GM12878 (cell line): Measurements from ENCODE around the gene ALCAM. TPM values are rescaled to one million over a fixed set of nuclear protein-coding genes. Genes with fewer than 3 reads are reported as not detected.

Experiments
- ATAC-seq: fragments of 200-7000 bp; cut with Tn5 transposase; 3 replicates; pipeline ENCODE4 v1.9.1; 2020; ENCODE audit warnings: mild to moderate bottlenecking, moderate library complexity
- BruUV-seq: library from RNA; stranded (reverse); fragments of 400-500 nt; replicated peaks from 2 replicates; lab custom pipeline; 2021; lab: Mats Ljungman, UMichigan
- CTCF ChIA-PET: fragments of 300-600 bp; sonication (Branson Sonifier 250); formaldehyde crosslinking; extraction: SDS; loops from one replicate; lab custom pipeline; 2021; ENCODE audit warnings: inconsistent platforms; lab: Yijun Ruan, JAX
- POLR2A ChIA-PET: fragments of 350-600 bp; formaldehyde crosslinking; extraction: SDS; loops from one replicate; lab custom pipeline; 2021; ENCODE audit warnings: inconsistent platforms; lab: Charles Lee
- RAD21 ChIA-PET: fragments of 300-600 bp; sonication (Branson Sonifier 250); formaldehyde crosslinking; loops from one replicate; lab custom pipeline; 2023; ENCODE audit warnings: antibody characterized with exemption; ENCODE audit not compliant: unreplicated experiment; lab: Charles Lee
- SMC1A ChIA-PET: fragments of 300-600 bp; sonication (Branson Sonifier 250); formaldehyde crosslinking; loops from one replicate; lab custom pipeline; 2023; ENCODE audit not compliant: unreplicated experiment, uncharacterized antibody; lab: Charles Lee
- DNase-seq: peaks from one replicate; pipeline ENCODE4 v3.0.0-alpha.2; 2011; ENCODE audit warnings: low read depth, low spot score
- FAIRE-seq: peaks from 3 replicates; lab custom pipeline; 2011; peaks lifted over from hg19 to GRCh38; lab: Jason Lieb, UNC
- H2AFZ ChIP-seq: 2 replicates; pipeline ENCODE4 v1.6.0; 2011; ENCODE audit warnings: low read depth, low read length, control low read depth; ENCODE audit not compliant: control insufficient read depth
- H3K27ac ChIP-seq: 2 replicates; pipeline ENCODE4 v1.5.1; 2011; ENCODE audit warnings: control low read depth; ENCODE audit not compliant: control insufficient read depth, insufficient read depth
- H3K27me3 ChIP-seq, 2 experiments: replicated peaks in 1 of 2; 2 replicates each; pipeline versions ENCODE4 v1.6.0 to v1.6.1; 2011; ENCODE audit warnings: low read length in 1 of 2; ENCODE audit not compliant: control insufficient read depth in 2 of 2, insufficient read depth in 2 of 2
- H3K36me3 ChIP-seq, 2 experiments: 2 replicates each; pipeline ENCODE4 v1.5.1; 2011; ENCODE audit warnings: low read length in 1 of 2; ENCODE audit not compliant: control insufficient read depth in 2 of 2, insufficient read depth in 2 of 2
- H3K4me1 ChIP-seq: 2 replicates; pipeline ENCODE4 v1.6.1; 2011; ENCODE audit warnings: mild to moderate bottlenecking, low read length, moderate library complexity, mixed read lengths; ENCODE audit not compliant: control insufficient read depth, insufficient read depth
- H3K4me2 ChIP-seq: 2 replicates; pipeline ENCODE4 v1.6.0; 2011; ENCODE audit warnings: control low read depth; ENCODE audit not compliant: control insufficient read depth, insufficient read depth
- H3K4me3 ChIP-seq: fragments of 200-600 bp; sonication (generic); 2 replicates; pipeline ENCODE4 v1.5.1; 2016
- H3K79me2 ChIP-seq: 2 replicates; pipeline ENCODE4 v1.6.0; 2011; ENCODE audit warnings: low read length; ENCODE audit not compliant: control insufficient read depth, insufficient read depth
- H3K9ac ChIP-seq: 2 replicates; pipeline ENCODE4 v1.8.0; 2011; ENCODE audit warnings: low read length, control low read depth, mixed read lengths; ENCODE audit not compliant: control insufficient read depth, insufficient read depth
- H3K9me3 ChIP-seq: replicated peaks from 3 replicates; pipeline ENCODE4 v1.5.1; 2011; ENCODE audit warnings: mild to moderate bottlenecking, low read length; ENCODE audit not compliant: control insufficient read depth, insufficient read depth
- H4K20me1 ChIP-seq: 2 replicates; pipeline ENCODE4 v1.6.0; 2011; ENCODE audit not compliant: control insufficient read depth, insufficient read depth
- BHLHE40 ChIP-seq, 2 experiments: fragments of 450-650 bp in 1 of 2; IDR thresholded peaks; 2 replicates each; pipeline ENCODE4 v1.6.1; 2011 to 2017; ENCODE audit warnings: low read depth in 2 of 2, borderline replicate concordance in 1 of 2, improper control_type of control experiment in 1 of 2, low read length in 1 of 2, mild to moderate bottlenecking in 1 of 2
- BMI1 ChIP-seq: fragments of 450-650 bp; IDR thresholded peaks from 2 replicates; pipeline ENCODE4 v1.6.1; 2016; ENCODE audit warnings: mild to moderate bottlenecking, moderate library complexity, borderline replicate concordance
- CBX3 ChIP-seq: fragments of 200-600 bp; sonication (generic); IDR thresholded peaks from 2 replicates; pipeline ENCODE4 v1.6.1; 2016; ENCODE audit warnings: low read depth, borderline replicate concordance
- CEBPB ChIP-seq, 2 experiments: fragments of 150-350 bp in 1 of 2; IDR thresholded peaks; 2 replicates each; pipeline ENCODE4 v1.6.1; 2012 to 2014; ENCODE audit warnings: low read depth in 2 of 2, low read length in 2 of 2, borderline replicate concordance in 1 of 2, inconsistent platforms in 1 of 2
- EED ChIP-seq: sonication (generic); IDR thresholded peaks from 2 replicates; pipeline ENCODE4 v1.6.1; 2016; ENCODE audit warnings: antibody characterized with exemption, low read depth
- ESRRA ChIP-seq: IDR thresholded peaks from 2 replicates; pipeline ENCODE4 v1.6.1; 2012; ENCODE audit warnings: mild to moderate bottlenecking, low read length, improper control_type of control experiment
- IRF4 ChIP-seq: IDR thresholded peaks from 2 replicates; pipeline ENCODE4 v1.6.1; 2011; ENCODE audit warnings: low read depth, low read length
- MTA2 ChIP-seq: fragments of 450-650 bp; IDR thresholded peaks from 2 replicates; pipeline ENCODE4 v1.6.1; 2016; ENCODE audit warnings: low read depth, mild to moderate bottlenecking, moderate library complexity
- NFYB ChIP-seq: IDR thresholded peaks from 2 replicates; pipeline ENCODE4 v1.6.1; 2011; ENCODE audit warnings: low read depth, mild to moderate bottlenecking, low read length, improper control_type of control experiment, moderate library complexity; ENCODE audit not compliant: insufficient read depth
- SREBF2 ChIP-seq: IDR thresholded peaks from 2 replicates; pipeline ENCODE4 v1.6.1; 2012; ENCODE audit warnings: mild to moderate bottlenecking, low read length
- ZBED1 ChIP-seq: IDR thresholded peaks from 2 replicates; pipeline ENCODE4 v1.6.1; 2016; ENCODE audit warnings: borderline replicate concordance
- WGBS: methylation state at CpG from one replicate; pipeline ENCODE4 v1.1.6; 2016; ENCODE audit warnings: low lambda C conversion rate; ENCODE audit not compliant: insufficient replicate concordance, insufficient coverage; ENCODE audit errors: missing lambda C conversion rate; 5-methylcytosine and 5-hydroxymethylcytosine counted together
- in situ Hi-C: fragments of 300-500 bp; cut with MboI; formaldehyde crosslinking; loops from 9 replicates; pipeline ENCODE4 v1.14.3; 2018; ENCODE audit warnings: mixed read lengths
- intact Hi-C: fragments of 100-400 bp; cut with micrococcal nuclease; formaldehyde crosslinking; loops from one replicate; pipeline ENCODE4 v1.14.2; 2022; ENCODE audit not compliant: unreplicated experiment
- polyA plus RNA-seq, 11 experiments: library from polyadenylated mRNA; depleted of rRNA in 4 of 11; unstranded in 6 of 11; stranded (reverse) in 5 of 11; fragments of >200 nt; fragmentation: Nextera tagmentation in 4 of 11; fragmentation: Illumina TruSeq in 1 of 11; extraction: Ambion mirVana in 4 of 11; extraction: Trizol in 1 of 11; gene quantifications; 1 replicate in 1 of 11; 2 replicates in 10 of 11; pipeline versions ENCODE4 v1.2.1 to v1.2.3, GENCODE V29; 2011 to 2016; ENCODE audit warnings: inconsistent platforms in 2 of 11, missing spikeins in 2 of 11, low read depth in 1 of 11
- total RNA-seq, 4 experiments: library from RNA; depleted of rRNA in 3 of 4; stranded (reverse); fragments of >200 nt in 3 of 4; fragmentation: Illumina TruSeq in 1 of 4; extraction: Trizol in 1 of 4; gene quantifications; 2 replicates each; pipeline versions ENCODE4 v1.2.1 to v1.2.3, GENCODE V29; 2013 to 2021
- TF ChIP-seq, protein P1 (sequence below): fragments of 450-650 bp; IDR thresholded peaks from 2 replicates; pipeline ENCODE4 v1.6.1; 2017; ENCODE audit warnings: antibody characterized with exemption, mild to moderate bottlenecking, moderate library complexity
- TF ChIP-seq, protein P2 (sequence below): IDR thresholded peaks from 2 replicates; pipeline ENCODE4 v1.6.1; 2011; ENCODE audit warnings: borderline replicate concordance, low read depth, mild to moderate bottlenecking, moderate library complexity, low read length; ENCODE audit not compliant: insufficient read depth, poor library complexity, severe bottlenecking
- TF ChIP-seq, protein P3 (sequence below): fragments of 450-650 bp; IDR thresholded peaks from 2 replicates; pipeline ENCODE4 v1.6.1; 2018; ENCODE audit warnings: mild to moderate bottlenecking, low read depth, moderate library complexity; ENCODE audit not compliant: partially characterized antibody
- TF ChIP-seq, protein P4 (sequence below): fragments of 150-350 bp; IDR thresholded peaks from 2 replicates; pipeline ENCODE4 v1.6.1; 2014; ENCODE audit warnings: mild to moderate bottlenecking, low read depth, low read length

ALCAM gene
- total and polyA plus RNA-seq, 10 of the 15 experiments (the other 5 are each of a cell fraction or from before 2014, with no cell fraction given), result 12.2 to 54.2 (median 32.6) TPM

DNA sequence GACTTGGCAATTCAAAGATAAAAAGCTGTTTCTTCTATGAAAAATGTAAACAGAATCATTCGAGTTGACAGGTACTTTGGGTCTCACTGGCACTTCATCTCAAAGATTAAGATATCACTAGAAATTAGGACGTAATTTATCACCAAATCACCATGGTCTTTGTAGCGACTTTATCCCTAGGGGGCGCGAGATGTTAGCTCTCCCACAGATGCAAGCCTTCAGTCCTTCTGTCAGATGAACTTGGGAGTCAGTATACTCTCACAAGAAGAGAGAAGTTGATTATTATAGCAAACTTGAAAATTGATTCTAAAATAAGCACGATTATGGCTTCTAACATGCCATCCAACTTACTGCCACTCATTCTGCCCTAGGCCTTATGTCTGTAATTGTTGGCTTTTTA lies 150.3 kb downstream of the ALCAM start:
- Histone ChIP-seq H3K79me2 (no peaks in the 10 kb centered on the region), H3K9me3 (no peaks in the 10 kb centered on the region), H3K4me3 (no peak overlapping the region), H3K27me3 (no peaks in the 10 kb centered on the region), H3K9ac (no peak overlapping the region), H3K4me1 (no peaks in the 10 kb centered on the region), H4K20me1 (no peaks in the 10 kb centered on the region), H2AFZ (no peak overlapping the region), H3K27ac (no peak overlapping the region), H3K36me3 (peaks cover 0 to 2% of the 10 kb centered on the region in 2 experiments; a peak in 1 of 4 replicates), H3K4me2 (no peak overlapping the region)
- in situ Hi-C loops, result loop anchor here (25.0 kb wide), 2 partner anchors 1230 to 1405 kb away; no protein-coding TSS in a partner anchor
- no peak for FAIRE-seq
- RAD21 ChIA-PET, result interaction anchor here (1.2 to 5.7 kb wide), 7 partner anchors 10 to 147 kb away, joined by 3 to 62 read pairs (median 4); partner anchors contain the start of gene ALCAM
- intact Hi-C loops, result loop anchor here (5.0 to 10.0 kb wide), 6 partner anchors 362 to 1525 kb away; no protein-coding TSS in a partner anchor
- SMC1A ChIA-PET, result interaction anchor here (1.1 to 6.7 kb wide), 12 partner anchors 10 to 1092 kb away, joined by 4 to 64 read pairs (median 6); no protein-coding TSS in a partner anchor
- 79% methylated on average over 6 of the region's 6 CpGs for WGBS
- DNase-seq, result no peak
- CTCF ChIA-PET, result interaction anchor here (0.9 to 4.7 kb wide), 14 partner anchors 11 to 1244 kb away, joined by 3 to 71 read pairs (median 6); partner anchors contain the start of gene ALCAM
- POLR2A ChIA-PET, result no interaction called here
- BruUV-seq, result no TSS peak
- no peak for ATAC-seq
- TF ChIP-seq SREBF2, result no peak
- no peak for TF ChIP-seq BMI1
- no peak for TF ChIP-seq ESRRA
- no peak for TF ChIP-seq EED
- TF ChIP-seq, protein P1, sequence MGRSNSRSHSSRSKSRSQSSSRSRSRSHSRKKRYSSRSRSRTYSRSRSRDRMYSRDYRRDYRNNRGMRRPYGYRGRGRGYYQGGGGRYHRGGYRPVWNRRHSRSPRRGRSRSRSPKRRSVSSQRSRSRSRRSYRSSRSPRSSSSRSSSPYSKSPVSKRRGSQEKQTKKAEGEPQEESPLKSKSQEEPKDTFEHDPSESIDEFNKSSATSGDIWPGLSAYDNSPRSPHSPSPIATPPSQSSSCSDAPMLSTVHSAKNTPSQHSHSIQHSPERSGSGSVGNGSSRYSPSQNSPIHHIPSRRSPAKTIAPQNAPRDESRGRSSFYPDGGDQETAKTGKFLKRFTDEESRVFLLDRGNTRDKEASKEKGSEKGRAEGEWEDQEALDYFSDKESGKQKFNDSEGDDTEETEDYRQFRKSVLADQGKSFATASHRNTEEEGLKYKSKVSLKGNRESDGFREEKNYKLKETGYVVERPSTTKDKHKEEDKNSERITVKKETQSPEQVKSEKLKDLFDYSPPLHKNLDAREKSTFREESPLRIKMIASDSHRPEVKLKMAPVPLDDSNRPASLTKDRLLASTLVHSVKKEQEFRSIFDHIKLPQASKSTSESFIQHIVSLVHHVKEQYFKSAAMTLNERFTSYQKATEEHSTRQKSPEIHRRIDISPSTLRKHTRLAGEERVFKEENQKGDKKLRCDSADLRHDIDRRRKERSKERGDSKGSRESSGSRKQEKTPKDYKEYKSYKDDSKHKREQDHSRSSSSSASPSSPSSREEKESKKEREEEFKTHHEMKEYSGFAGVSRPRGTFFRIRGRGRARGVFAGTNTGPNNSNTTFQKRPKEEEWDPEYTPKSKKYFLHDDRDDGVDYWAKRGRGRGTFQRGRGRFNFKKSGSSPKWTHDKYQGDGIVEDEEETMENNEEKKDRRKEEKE, result no peak
- no peak for TF ChIP-seq IRF4
- TF ChIP-seq, protein P2, sequence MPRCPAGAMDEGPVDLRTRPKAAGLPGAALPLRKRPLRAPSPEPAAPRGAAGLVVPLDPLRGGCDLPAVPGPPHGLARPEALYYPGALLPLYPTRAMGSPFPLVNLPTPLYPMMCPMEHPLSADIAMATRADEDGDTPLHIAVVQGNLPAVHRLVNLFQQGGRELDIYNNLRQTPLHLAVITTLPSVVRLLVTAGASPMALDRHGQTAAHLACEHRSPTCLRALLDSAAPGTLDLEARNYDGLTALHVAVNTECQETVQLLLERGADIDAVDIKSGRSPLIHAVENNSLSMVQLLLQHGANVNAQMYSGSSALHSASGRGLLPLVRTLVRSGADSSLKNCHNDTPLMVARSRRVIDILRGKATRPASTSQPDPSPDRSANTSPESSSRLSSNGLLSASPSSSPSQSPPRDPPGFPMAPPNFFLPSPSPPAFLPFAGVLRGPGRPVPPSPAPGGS, result no peak
- TF ChIP-seq, protein P3, sequence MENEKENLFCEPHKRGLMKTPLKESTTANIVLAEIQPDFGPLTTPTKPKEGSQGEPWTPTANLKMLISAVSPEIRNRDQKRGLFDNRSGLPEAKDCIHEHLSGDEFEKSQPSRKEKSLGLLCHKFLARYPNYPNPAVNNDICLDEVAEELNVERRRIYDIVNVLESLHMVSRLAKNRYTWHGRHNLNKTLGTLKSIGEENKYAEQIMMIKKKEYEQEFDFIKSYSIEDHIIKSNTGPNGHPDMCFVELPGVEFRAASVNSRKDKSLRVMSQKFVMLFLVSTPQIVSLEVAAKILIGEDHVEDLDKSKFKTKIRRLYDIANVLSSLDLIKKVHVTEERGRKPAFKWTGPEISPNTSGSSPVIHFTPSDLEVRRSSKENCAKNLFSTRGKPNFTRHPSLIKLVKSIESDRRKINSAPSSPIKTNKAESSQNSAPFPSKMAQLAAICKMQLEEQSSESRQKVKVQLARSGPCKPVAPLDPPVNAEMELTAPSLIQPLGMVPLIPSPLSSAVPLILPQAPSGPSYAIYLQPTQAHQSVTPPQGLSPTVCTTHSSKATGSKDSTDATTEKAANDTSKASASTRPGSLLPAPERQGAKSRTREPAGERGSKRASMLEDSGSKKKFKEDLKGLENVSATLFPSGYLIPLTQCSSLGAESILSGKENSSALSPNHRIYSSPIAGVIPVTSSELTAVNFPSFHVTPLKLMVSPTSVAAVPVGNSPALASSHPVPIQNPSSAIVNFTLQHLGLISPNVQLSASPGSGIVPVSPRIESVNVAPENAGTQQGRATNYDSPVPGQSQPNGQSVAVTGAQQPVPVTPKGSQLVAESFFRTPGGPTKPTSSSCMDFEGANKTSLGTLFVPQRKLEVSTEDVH, result no peak
- no peak for TF ChIP-seq ZBED1
- TF ChIP-seq NFYB, result no peak
- no peak for TF ChIP-seq CEBPB (IDR thresholded peaks at IDR 0.05; ENCODE audit: borderline replicate concordance in 1 of 2, low read depth in 2 of 2, low read length in 2 of 2)
- no peak for TF ChIP-seq CBX3
- TF ChIP-seq MTA2, result no peak
- TF ChIP-seq, protein P4, sequence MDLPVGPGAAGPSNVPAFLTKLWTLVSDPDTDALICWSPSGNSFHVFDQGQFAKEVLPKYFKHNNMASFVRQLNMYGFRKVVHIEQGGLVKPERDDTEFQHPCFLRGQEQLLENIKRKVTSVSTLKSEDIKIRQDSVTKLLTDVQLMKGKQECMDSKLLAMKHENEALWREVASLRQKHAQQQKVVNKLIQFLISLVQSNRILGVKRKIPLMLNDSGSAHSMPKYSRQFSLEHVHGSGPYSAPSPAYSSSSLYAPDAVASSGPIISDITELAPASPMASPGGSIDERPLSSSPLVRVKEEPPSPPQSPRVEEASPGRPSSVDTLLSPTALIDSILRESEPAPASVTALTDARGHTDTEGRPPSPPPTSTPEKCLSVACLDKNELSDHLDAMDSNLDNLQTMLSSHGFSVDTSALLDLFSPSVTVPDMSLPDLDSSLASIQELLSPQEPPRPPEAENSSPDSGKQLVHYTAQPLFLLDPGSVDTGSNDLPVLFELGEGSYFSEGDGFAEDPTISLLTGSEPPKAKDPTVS, result no peak
- TF ChIP-seq BHLHE40 (IDR thresholded peaks at IDR 0.05; ENCODE audit: borderline replicate concordance in 1 of 2, low read depth in 2 of 2, low read length in 1 of 2), result no peak
